Measurements from ENCODE around the gene TBC1D8. TPM values are rescaled to one million over a fixed set of nuclear protein-coding genes. Genes with fewer than 3 reads are reported as not detected.

TBC1D8 gene
- total RNA-seq, 2 donors from 2014 or later, result 0.45 to 0.95 TPM

DNA sequence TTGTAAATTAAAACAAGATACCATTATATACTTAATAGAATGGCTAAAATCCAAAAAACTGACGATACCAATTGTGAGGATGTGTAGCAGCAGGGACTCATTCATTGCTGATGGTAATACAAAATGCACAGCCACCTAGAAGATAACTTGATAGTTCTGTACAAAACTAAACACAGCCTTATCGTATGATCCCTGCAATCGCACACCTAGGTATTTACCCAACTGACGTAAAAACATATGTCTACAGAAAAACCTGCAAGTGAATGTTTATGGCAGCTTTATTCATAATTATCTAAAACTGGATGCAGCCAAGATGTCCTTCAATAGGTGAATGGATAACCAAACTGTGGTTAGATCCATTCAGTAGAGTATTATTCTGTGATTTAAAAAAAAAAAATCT lies 45.5 kb downstream of the TBC1D8 start:
- no peak for ATAC-seq (replicated peaks)
- Mint-ChIP-seq H3K27ac (no peak overlapping the region), H3K27me3 (no peaks in the 10 kb centered on the region)

DNA sequence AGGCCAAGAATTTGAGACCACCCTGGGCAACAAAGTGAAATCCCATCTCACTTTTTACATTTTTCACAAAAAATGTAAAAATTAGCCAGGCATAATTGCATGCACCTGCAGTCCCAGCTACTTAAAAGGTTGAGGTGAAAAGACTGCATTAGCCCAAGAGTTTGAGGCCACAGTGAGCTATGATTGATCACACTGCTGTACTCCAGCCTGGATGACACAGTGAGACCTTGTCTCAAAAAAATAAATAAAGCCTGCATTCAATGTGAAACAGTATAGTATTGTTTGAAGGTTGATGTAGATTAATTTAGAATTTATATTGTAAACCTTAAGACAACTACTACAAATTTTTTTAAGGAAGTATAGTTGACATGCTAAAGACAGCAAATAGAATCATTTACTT lies 53.5 kb downstream of the TBC1D8 start:
- H3K27ac Mint-ChIP-seq, result no peak overlapping the region
- no peaks in the 10 kb centered on the region for H3K4me1 Mint-ChIP-seq
- no peak for ATAC-seq (replicated peaks)
- H3K36me3 Mint-ChIP-seq (ENCODE audit: low read depth), result no peaks in the 10 kb centered on the region
- peaks cover 21% of the 10 kb centered on the region for H3K27me3 Mint-ChIP-seq
- H3K4me3 Mint-ChIP-seq, result no peak overlapping the region
- H3K9me3 Mint-ChIP-seq, result peaks cover 25% of the 10 kb centered on the region

More for the DNA sequence above, 45.5 kb downstream of the TBC1D8 start:
- H3K4me3 Mint-ChIP-seq, result no peak overlapping the region
- peaks cover 20% of the 10 kb centered on the region for H3K9me3 Mint-ChIP-seq
- H3K4me1 Mint-ChIP-seq, result no peaks in the 10 kb centered on the region
- H3K36me3 Mint-ChIP-seq (ENCODE audit: low read depth), result no peaks in the 10 kb centered on the region

DNA sequence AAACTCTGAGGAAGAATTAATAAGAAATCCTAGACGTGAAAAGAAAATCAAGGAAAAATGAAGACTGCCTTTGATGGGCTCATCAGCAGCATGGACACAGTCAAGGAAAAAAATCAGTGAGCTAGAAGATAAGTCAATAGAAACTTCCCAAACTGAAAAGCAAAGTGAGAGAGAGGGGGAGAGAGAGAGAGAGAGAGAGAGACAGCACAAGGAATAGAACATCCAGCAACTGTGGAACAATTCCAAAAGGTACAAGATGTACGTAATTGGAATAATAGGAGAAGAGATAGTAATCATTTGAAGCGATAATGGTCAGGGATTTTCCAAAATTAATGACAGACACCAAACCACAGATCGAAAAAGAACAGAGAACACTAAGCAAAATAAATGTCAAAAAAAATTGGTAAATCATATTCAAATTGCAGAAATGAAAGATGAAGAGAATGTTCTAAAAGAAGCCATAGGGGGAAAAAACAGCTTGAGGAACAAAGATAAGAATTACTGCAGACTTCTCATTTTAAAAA lies 54.5 kb downstream of the TBC1D8 start:
- no peak for ATAC-seq (replicated peaks)
- Mint-ChIP-seq H3K4me3 (no peak overlapping the region), H3K27ac (no peak overlapping the region)

DNA sequence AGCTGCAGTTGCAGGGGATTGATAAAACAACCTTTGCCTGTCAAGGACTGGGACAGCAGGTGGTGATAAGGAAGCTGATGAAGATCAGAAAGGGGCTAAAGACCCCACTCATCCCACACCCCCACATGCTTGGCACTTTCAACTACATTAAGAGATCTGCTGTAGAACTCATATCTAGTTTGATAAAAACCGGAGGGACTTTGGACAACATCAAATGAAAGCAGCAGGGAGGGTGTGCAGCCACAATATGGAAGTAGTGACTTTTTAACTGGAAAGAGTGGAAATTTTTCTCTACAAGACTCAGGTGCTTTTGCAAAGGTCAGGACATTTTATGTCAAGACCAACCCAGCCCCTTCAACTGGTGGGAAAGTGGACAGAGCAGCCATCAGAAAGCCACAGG lies 56.8 kb downstream of the TBC1D8 start:
- ATAC-seq (replicated peaks), result no peak
- Mint-ChIP-seq H3K4me3 (no peak overlapping the region), H3K27me3 (peaks cover 20% of the 10 kb centered on the region), H3K9me3 (peaks cover 10% of the 10 kb centered on the region), H3K4me1 (no peaks in the 10 kb centered on the region), H3K36me3 (ENCODE audit: low read depth) (no peaks in the 10 kb centered on the region), H3K27ac (no peak overlapping the region)

More for the DNA sequence above, 54.5 kb downstream of the TBC1D8 start:
- Mint-ChIP-seq H3K27me3 (peaks cover 21% of the 10 kb centered on the region), H3K36me3 (ENCODE audit: low read depth) (no peaks in the 10 kb centered on the region), H3K4me1 (no peaks in the 10 kb centered on the region), H3K9me3 (peaks cover 19% of the 10 kb centered on the region)

DNA sequence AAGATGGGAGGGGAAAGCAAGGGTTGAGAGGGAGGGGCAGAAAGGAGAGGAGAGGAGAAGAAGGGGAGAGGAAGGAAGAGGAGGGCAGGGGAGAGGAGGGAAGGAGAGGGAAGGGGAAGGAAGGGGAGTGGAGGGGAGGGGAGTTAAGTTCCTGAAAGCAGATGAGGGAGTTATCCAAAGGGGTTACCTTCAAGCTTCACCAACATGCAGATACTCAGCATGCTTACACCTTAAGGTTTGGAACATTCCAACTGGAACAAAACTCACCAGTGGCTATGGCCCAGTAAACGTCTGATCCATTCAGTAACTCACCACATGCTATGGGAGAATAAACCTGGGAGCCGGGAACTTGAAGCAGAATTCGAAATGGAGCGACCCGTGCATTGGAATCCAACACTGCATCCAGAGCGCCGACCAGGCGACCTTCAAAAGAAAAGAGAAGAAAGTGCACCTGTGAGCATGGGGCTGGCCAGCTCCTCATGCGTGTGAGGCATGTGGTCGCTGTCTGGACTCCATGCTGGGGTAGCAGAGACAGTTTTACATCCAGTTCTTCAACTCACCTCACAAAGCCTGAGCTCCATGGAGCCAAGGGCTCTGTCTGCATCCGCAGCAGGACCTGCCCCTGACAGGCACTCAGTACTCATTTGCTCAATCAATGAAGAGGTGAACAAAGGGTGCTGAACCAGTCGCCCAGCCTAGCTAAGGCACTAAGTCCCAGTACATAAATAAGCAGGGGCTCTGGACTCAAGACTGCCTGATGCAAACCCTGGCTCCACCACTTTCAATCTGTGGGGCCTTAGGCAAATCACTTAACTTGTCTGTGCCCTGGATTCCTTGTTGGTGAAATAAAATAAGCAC lies 61.0 kb downstream of the TBC1D8 start:
- no peak overlapping the region for H3K4me3 Mint-ChIP-seq
- H3K9me3 Mint-ChIP-seq, result no peaks in the 10 kb centered on the region
- ATAC-seq (replicated peaks), result no peak
- no peak overlapping the region for H3K27ac Mint-ChIP-seq
- no peaks in the 10 kb centered on the region for H3K36me3 Mint-ChIP-seq (ENCODE audit: low read depth)
- no peaks in the 10 kb centered on the region for H3K4me1 Mint-ChIP-seq
- peaks cover 5% of the 10 kb centered on the region for H3K27me3 Mint-ChIP-seq

DNA sequence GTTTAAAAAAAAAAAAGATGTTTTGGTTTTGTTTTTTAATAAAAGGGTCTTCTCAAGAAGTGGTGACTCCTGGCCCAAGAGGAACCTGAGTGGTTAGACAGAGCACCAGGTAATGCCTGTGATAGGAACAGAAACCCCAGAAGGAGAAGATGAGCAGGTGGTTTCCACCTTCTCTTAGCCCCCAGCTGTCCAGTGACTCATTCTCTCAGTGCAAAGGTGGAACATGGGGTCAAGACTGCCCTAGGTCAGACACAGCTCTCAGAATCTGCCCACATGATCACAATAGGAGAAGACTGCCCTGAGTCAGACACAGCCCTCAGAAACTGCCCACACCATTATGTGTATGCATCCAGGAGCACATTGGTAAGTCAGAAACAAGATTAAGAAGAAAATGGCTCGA lies 61.8 kb downstream of the TBC1D8 start:
- ATAC-seq (replicated peaks), result peak; percentile 98
- no peak overlapping the region for H3K27ac Mint-ChIP-seq
- no peaks in the 10 kb centered on the region for H3K9me3 Mint-ChIP-seq
- peaks cover 5% of the 10 kb centered on the region for H3K27me3 Mint-ChIP-seq
- H3K36me3 Mint-ChIP-seq (ENCODE audit: low read depth), result no peaks in the 10 kb centered on the region
- no peak overlapping the region for H3K4me3 Mint-ChIP-seq
- H3K4me1 Mint-ChIP-seq, result no peaks in the 10 kb centered on the region

DNA sequence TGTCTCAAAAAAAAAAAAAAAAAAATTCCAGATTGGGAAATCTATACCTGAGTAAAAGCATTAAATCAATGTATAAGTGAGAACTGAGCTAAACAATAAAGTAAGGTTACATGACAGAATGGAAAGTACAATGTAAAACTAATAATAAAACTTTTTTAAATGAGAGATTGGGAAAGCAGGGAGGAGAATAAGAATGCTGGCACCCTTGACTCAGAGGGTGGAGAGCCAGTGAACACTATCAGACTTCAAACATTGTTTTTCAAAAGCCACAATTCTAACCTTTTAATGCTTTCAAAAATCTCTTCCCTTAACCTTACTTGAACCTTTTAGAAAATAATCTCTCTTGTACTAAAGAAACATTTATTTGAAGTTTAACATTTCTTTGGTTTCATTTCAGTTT lies 63.5 kb downstream of the TBC1D8 start:
- H3K27me3 Mint-ChIP-seq, result no peaks in the 10 kb centered on the region
- no peak overlapping the region for H3K4me3 Mint-ChIP-seq
- no peak for ATAC-seq (replicated peaks)

DNA sequence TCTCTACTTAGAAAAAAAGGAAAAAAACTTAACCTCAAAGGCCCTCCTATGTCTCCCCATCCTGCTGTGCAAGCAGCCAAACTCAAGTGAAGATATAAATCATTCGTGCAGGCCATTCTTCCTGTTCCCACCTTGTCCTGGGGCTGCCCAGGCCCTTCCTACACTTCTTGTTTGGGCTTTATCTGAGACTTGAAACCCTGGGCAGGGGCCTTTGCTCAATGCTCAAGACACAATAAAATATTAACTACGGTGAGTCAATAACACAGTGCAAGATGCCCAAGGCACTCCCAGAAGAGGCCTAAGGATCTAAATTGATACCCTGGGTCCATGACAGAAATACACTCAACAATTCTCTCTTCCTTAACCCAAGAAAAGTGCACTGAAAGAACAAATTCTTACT lies 67.6 kb downstream of the TBC1D8 start:
- no peaks in the 10 kb centered on the region for H3K4me1 Mint-ChIP-seq
- no peak for ATAC-seq (replicated peaks)
- no peak overlapping the region for H3K27ac Mint-ChIP-seq
- peaks cover 4% of the 10 kb centered on the region for H3K27me3 Mint-ChIP-seq
- H3K36me3 Mint-ChIP-seq (ENCODE audit: low read depth), result no peaks in the 10 kb centered on the region
- H3K4me3 Mint-ChIP-seq, result no peak overlapping the region
- no peaks in the 10 kb centered on the region for H3K9me3 Mint-ChIP-seq

More for the DNA sequence above, 63.5 kb downstream of the TBC1D8 start:
- Mint-ChIP-seq H3K36me3 (ENCODE audit: low read depth) (no peaks in the 10 kb centered on the region), H3K4me1 (no peaks in the 10 kb centered on the region), H3K9me3 (no peaks in the 10 kb centered on the region), H3K27ac (no peak overlapping the region)

DNA sequence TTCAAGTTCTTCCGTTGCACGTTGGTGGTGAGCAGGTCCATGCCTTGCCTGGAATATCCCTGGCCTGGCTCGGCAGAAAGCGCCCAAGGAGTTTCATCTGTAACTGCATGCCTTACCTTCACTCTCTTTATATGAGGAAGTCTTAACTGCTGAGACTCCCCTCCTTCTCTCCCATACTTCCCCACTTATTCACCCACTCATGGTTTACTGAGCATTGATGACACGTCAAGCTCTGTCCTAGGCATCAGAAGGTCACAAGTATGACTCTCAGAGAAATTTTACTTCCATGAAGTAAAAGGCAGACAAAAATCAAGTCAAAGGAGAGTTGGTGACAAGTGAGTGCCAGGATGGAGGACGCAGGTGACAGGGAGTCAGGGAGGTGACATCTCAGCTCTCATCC lies 68.2 kb downstream of the TBC1D8 start:
- ATAC-seq (replicated peaks), result no peak
- peaks cover 4% of the 10 kb centered on the region for H3K27me3 Mint-ChIP-seq
- no peak overlapping the region for H3K4me3 Mint-ChIP-seq
- H3K9me3 Mint-ChIP-seq, result no peaks in the 10 kb centered on the region
- H3K27ac Mint-ChIP-seq, result no peak overlapping the region
- H3K36me3 Mint-ChIP-seq (ENCODE audit: low read depth), result no peaks in the 10 kb centered on the region
- no peaks in the 10 kb centered on the region for H3K4me1 Mint-ChIP-seq

DNA sequence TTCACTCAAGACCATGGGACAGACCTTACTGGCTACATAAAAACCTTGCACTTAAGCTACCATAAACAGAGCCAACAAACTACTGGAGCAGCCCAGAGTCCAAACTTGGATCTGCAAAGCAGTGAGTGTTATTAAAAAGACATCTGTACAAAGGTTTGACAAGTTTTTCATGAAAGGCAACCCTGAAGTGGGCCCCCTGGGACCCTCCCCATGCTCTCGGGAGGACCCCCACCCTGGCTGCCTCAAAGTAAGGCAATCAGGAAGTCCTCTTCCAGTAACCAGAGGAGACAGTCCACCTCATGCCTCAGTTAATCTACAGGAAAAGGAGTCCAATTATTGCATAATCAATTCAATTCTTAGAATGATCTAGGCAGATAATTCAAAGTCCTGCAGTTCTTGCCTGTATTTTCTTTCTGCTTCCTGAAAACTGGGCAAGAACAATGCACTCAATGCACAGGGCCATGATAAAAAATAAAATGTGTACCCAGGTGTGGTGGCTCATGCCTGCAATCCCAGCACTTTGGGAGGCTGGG lies 69.7 kb downstream of the TBC1D8 start:
- no peak overlapping the region for H3K27ac Mint-ChIP-seq
- H3K36me3 Mint-ChIP-seq (ENCODE audit: low read depth), result no peaks in the 10 kb centered on the region
- H3K4me3 Mint-ChIP-seq, result no peak overlapping the region
- H3K9me3 Mint-ChIP-seq, result no peaks in the 10 kb centered on the region
- ATAC-seq (replicated peaks), result no peak
- peaks cover 4% of the 10 kb centered on the region for H3K27me3 Mint-ChIP-seq
- no peaks in the 10 kb centered on the region for H3K4me1 Mint-ChIP-seq

DNA sequence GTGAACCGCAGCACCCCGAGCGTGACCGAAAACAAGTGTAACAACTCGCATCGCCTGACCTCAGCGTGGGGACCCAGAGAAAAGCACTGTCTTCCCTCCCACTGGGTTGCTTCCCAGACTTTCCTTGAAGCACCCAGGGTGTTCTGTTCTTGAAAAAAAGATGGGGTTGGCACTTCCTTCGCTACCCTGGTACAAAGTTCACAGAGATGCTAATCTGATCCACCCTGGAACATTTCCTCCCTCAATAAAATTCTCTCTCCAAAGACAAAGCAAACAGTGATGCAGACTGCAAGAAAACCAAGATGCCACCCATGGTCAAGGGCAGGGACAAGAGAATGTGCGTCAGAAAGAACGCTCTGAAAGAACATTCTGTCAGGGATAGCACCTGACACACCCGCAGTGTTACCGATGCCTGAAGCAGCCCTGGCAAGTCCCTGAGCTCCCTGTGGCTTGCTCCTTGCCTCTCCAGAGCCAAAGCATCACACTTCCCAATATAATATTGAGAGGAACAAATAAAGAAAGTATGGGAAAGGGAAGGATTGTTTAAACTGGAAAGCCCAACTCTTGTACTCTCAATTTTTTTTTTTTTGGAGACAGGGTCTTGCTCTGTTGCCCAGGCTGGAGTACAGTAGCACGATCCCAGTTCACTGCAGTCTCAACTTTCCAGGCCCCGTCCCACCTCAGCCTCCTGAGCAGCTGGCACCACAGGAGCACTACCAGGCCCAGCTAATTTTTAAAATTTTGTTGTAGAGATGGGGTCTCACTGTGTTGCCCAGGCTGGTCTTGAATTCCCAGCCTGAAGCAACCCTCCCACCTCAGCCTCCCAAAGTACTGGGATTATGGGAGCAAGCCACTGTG lies 70.7 kb downstream of the TBC1D8 start:
- Mint-ChIP-seq H3K4me1 (no peaks in the 10 kb centered on the region), H3K36me3 (ENCODE audit: low read depth) (no peaks in the 10 kb centered on the region), H3K9me3 (no peaks in the 10 kb centered on the region), H3K27me3 (peaks cover 4% of the 10 kb centered on the region), H3K4me3 (no peak overlapping the region), H3K27ac (no peak overlapping the region)
- no peak for ATAC-seq (replicated peaks)

DNA sequence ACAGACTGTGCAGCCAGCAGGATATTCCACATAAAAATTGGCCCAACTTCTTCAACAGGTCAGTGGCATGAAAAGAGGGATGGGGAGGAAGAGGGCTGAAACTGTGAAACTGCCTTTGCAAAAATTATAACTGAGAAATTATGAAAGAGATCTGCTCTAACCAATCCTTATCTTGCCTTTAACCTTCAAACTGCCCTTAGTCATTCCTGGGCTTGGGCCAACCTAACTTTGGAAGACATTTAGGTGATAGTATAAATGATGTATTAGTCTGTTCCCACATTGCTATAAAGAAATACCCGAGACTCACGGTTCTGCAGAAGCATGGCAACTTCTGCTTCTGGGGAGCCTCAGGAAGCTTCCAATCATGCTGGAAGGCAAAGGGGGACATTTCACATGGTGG lies 74.6 kb downstream of the TBC1D8 start:
- Mint-ChIP-seq H3K27me3 (peaks cover 4% of the 10 kb centered on the region), H3K27ac (no peak overlapping the region), H3K4me1 (no peaks in the 10 kb centered on the region), H3K36me3 (ENCODE audit: low read depth) (no peaks in the 10 kb centered on the region), H3K9me3 (no peaks in the 10 kb centered on the region), H3K4me3 (no peak overlapping the region)
- ATAC-seq (replicated peaks), result no peak

DNA sequence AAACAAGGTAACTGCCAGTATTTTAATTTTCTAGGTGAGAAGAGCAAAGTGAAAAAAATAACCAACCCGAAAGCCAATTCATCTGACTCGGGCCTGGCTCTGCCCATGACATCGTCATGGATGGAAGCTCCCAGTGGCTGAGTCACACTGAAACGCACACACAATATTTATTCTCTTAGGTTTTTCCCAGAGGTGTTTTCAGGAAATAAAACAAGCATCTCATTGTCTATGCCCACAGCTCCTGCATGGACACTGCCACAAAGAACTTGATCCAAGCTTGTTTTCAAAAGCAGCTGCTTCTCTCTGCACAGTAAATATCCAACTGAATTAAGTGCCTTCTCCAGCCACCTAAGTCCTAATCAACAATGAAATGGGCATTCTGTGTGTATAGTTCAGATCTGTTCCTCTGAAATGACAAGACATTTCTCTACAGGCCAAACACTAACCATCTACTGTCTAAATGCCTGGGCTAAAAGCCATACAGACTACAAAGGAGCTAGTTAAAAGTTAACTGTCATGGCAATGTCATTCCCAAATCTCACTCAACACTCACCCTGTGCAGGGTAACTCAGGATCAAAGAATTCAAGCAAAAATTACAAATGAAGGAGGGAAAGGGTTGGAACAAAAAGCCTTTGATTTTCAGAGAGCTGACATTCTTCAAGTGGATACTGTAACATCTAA lies 86.2 kb downstream of the TBC1D8 start:
- Mint-ChIP-seq H3K9me3 (no peaks in the 10 kb centered on the region), H3K4me1 (no peaks in the 10 kb centered on the region), H3K27ac (no peak overlapping the region), H3K27me3 (no peaks in the 10 kb centered on the region), H3K4me3 (no peak overlapping the region), H3K36me3 (ENCODE audit: low read depth) (no peaks in the 10 kb centered on the region)
- ATAC-seq (replicated peaks), result peak; percentile 28

DNA sequence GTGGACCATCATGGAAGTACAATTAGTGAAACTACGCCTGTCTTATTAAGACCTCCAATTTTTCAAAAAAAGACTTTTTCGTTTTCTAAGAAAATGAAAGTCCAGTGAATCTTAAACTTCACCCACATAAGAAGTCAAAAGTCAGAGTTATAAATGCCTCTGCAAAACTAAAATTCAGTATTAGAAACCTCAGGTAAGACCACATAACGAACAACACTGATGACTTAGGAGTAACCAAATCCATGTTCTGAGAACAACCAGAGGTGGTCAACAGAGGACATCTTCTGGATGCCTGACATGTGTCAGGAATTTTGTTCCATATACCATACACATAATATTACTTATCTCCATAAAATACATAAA lies 86.7 kb downstream of the TBC1D8 start:
- Mint-ChIP-seq H3K4me1 (no peaks in the 10 kb centered on the region), H3K36me3 (ENCODE audit: low read depth) (no peaks in the 10 kb centered on the region), H3K9me3 (no peaks in the 10 kb centered on the region), H3K4me3 (no peak overlapping the region), H3K27me3 (no peaks in the 10 kb centered on the region), H3K27ac (no peak overlapping the region)
- ATAC-seq (replicated peaks), result no peak
